COR-L47 (cell line): ENCODE data around the gene TOR1AIP2.
A peak's percentile ranks its signal among the peaks of the same experiment; 100 is the strongest.

Source experiments
- DNase-seq: peaks from one replicate; lab custom pipeline; 2025; lab: John Stamatoyannopoulos, UW

Gene TOR1AIP2

DNA sequence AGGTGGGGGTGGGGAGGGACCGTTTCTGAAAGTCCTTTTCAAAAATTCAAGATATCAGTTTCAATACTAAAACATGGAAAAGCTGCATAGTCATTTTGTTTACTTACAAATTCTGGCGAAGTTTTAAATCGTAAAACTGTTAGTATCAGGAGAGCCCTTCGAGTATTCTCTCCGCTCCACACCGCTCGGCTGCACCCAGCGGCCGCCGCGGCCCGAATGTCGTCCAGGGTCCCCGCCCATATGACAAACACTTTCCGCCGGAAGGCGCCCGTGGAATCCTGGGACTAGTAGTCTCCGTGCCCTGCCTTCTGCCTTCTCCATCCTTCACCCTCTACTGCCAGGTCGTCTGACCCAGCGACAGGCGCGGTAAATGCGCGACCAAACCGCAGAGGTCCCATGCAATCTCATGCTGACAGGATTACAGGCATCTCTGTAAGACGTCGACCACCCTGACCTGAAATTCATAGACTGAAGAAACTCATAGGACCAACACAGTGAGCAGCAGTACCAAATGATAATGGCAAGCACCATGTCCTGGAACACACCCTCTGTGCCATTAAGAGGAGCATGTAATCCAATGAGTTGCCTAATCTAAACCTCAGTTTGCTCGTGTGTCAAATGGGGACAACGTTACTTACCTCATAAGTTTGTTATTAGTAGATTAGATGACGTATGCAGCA lies at the start of gene TOR1AIP2:
TSS of gene TOR1AIP2 (minus strand) at position 218 of the 680 bp plus-strand sequence. CDS start 25,138 bp downstream, outside the sequence.
- DNase-seq: peak; percentile 77

GRCh38 chr1:179926850-179927205 lies 49.2 kb upstream of the TOR1AIP2 start:
- no peak for DNase-seq

GRCh38 chr1:179925922-179926849 lies 48.6 kb upstream of the TOR1AIP2 start:
- DNase-seq: no peak

DNA sequence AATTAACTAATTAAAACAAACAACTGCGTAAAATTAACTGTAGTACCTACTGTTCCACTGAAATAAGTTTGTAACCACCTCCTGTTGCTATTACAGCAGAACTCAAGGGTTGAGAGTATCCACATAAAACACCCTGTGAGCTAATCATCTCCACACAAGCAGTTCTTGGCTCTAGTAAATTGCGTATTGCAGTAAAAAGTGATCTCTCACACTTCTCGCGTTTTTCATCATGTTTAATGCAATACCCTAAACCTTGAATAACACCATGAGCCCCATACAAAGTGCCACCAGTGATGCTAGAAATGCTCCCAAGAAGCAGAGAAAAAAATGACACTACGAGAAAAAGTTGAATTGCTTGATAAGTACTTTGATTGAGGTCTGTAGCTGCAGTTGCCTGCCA lies 47.7 kb upstream of the TOR1AIP2 start:
- no peak for DNase-seq

GRCh38 chr1:179924268-179924667 lies 46.7 kb upstream of the TOR1AIP2 start:
- no peak for DNase-seq

DNA sequence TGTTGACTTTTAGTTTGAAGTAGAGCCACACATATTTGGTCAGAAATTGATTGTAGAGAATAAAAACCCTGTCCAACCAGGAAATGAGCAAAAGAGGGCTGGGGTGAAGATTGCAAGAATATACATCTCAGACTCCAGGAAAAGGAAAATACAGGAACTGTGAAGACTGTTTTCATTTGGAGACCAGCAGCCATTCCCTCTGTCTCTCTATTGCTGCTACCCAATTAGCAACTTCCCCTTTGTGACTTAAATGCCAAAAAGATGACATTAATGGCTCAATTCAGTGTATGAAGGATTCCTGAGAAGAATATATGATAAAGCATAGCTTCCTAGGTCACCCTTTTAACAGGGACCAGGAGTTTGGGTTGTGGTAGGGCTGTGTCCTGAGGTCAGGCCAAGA lies 45.4 kb upstream of the TOR1AIP2 start:
- no peak for DNase-seq

DNA sequence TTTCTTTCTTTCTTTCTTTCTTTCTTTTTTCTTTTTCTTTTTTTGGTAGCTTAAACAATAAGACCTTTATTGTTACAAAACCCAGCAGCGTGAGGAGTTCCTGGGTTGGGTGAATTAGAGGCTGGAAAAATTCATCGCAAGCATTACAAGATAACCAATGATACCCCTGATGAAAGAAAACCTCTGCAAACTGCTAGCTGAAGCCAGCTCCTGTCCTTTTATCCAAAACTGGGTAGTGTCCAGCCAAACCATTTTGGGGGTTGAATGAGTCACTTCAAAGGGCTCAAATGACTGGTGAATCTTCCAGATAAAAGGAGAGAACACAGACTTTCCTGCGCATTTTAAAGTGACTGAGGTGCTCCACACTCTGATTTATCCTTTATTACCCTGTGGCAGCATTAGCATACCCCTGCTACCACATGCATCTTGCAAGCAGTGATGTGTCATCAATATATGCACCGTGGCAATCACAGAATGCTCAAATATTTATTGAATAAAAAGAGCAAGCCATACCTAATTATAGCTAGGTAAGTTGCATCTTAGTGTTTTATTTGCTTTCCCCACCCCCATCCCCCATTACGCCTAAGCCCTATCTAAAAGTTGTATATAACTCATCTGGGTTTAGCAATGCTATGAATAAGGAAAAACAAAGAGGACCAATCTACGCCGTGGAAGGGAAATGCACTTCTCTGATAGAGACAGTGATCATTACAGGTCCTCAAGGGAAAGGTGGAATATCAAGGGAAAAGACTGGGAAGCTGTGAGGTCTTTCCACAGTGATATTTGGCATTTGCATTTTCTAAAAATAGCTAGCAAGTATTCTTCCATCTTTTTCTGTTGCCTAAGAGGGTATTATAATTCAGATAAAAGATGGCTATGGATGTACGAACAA lies 44.6 kb upstream of the TOR1AIP2 start:
- no peak for DNase-seq

DNA sequence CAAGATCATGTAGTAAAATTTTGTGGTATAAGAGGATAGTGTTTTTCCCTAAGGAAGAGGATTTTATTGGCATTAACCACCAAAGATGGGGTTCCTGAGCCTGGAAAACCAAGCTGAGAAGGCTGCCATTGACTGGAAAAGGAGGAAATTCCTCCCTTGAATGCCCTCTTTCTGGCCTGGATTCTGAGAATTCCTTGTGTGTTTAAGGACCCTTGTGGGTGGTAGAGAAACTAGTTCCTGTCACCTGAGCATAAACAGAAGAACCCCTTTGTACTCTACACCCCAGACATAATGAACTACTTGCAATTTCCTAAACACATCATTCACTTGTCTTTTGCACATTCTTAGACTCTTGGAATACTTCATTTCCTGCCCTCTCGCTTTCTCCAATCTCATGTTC lies 43.9 kb upstream of the TOR1AIP2 start:
- no peak for DNase-seq

DNA sequence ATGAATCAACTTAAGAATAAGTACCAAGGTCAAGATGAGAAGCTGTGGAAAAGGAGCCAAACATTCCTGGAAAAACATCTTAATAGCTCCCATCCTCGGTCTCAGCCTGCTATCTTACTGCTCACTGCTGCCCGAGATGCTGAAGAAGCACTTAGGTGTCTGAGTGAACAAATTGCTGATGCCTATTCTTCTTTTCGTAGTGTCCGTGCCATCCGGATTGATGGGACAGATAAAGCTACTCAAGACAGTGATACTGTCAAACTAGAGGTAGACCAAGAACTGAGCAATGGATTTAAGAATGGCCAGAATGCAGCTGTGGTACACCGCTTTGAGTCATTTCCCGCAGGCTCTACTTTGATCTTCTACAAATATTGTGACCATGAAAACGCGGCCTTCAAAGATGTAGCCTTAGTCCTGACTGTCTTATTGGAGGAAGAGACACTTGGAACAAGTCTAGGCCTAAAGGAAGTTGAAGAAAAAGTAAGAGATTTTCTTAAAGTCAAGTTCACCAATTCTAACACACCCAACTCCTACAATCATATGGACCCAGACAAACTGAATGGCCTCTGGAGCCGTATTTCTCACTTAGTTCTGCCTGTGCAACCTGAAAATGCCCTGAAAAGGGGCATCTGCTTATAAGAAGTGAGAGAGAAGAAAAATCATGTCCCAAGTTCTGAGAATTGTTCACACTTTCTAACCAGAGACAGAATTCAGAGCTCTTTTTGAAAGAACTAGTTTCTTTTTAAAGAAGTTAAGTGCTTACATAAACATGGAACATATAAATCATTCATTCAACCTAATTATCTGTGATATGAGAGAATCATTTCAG lies 40.2 kb upstream of the TOR1AIP2 start:
- DNase-seq: no peak

- DNase-seq: no peak
Observed at GRCh38 chr1:179911812-179912211, 34.2 kb upstream of the TOR1AIP2 start.

DNA sequence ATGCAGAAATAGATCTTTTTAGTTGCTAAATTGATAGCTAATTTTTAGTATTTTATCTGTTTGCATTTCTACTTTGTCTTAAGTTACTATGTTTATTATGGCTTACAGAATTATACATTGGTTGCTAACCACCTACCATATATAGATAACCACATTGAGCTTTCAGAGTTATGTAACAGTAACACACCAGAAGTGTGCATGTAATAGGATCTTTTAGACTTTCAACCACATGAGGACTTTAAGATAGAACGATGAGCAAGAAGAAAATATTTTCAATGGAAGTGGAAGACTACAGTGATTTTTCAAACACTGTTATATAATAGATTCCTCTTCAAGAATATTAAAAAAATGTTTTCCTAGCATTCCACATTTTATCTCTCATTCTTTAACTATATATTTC lies 33.3 kb upstream of the TOR1AIP2 start:
- DNase-seq: no peak

DNA sequence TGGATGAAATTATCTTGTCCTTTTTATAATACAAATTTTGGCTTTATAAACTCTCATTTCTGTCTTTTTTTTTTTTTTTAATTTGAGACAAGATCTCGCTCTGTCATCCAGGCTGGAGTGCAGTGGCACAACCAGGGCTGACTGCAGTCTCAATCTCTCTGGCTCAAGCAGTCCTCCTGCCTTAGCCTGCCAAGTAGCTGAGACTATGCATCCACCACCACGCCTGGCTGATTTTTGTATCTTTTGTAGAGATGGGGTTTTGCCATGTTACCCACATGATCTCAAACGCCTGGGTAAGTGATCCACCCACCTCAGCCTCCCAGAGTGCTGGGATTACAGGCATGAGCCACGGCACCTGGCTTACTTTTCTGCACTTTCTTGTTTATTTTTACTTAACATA lies 12.0 kb upstream of the TOR1AIP2 start:
- DNase-seq: no peak

GRCh38 chr1:179888071-179888470 lies 10.5 kb upstream of the TOR1AIP2 start:
- DNase-seq: no peak

- peak; percentile 12 for DNase-seq
Observed at GRCh38 chr1:179883745-179884138, 6.1 kb upstream of the TOR1AIP2 start.

GRCh38 chr1:179883040-179883744 lies 5.6 kb upstream of the TOR1AIP2 start:
- peak; percentile 35 for DNase-seq

DNA sequence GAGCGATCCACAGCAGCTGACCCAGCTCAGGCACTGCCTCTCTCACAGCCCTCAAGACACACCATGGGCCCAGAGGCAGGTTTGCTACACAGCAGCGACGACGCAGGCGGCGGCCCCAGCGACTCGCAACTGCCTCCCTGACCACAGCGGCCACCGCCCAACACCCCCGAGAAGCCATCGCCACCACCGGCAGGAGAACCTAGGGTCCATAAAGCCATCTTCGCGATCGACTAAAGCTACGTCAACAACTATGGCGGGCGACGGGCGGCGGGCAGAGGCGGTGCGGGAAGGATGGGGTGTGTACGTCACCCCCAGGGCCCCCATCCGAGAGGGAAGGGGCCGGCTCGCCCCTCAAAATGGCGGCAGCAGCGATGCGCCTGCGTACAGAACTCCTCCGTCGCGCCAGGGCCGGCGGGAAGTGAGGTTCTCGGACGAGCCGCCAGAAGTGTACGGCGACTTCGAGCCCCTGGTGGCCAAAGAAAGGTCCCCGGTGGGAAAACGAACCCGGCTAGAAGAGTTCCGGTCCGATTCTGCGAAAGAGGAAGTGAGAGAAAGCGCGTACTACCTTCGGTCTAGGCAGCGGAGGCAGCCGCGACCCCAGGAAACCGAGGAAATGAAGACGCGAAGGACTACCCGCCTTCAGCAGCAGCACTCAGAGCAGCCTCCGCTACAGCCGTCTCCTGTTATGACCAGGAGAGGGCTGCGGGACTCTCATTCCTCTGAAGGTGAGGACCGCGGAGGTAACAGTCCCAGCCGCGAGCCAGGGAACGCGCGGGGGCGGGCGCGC lies 4.8 kb upstream of the TOR1AIP2 start, which contains the start of gene TOR1AIP1:
TSS of gene TOR1AIP1 (plus strand) at position 33 of the 787 bp plus-strand sequence. CDS start at position 251, 218 bp downstream.
- DNase-seq: peak; percentile 97

DNA sequence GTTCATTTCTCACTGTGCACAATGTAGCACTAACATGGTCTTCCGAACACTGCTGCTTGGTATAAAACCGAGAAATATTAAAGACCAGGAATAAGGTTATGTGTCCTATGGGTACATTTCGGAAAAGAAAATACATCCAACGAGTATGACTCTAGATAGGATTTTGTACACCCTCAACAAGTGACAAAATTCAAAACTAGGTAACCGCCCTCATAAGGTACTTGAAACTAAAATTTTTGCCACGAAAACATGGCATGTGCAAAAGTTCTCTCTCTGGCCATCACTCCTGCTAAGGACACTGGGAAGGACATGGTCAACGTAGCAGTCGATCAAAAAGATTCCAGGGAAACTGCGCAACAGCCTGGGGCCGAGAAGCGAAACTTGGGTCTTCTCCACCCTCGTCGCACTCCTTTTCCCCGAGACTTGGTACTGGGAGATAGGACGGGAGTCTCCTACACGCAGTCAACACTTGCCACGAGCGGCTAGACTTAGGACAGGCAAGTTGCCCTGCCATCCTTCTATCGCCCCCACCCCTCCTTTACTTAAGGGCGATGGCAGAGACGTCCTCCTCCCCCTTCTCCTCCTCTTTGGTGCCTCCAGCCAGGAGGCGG lies 4.1 kb upstream of the TOR1AIP2 start:
- DNase-seq: no peak

DNA sequence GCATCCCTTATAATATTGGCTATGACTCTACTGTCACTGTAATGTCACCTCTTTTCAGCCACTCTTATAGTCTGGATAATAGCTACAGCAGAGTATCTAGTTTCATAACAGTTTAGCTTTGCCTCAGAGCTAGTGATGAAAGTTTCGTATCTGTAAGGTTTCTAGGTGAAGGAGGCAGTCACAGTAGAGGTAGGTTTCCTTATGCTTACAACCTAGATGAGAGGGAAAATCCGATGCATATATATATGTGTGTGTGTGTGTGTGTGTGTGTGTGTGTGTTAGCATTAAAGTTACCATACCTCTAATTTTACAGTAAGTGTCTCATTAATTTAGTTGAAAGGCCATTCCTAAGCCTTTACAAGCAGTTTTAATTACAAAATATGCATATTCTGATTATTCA lies 2.2 kb upstream of the TOR1AIP2 start:
- no peak for DNase-seq

DNA sequence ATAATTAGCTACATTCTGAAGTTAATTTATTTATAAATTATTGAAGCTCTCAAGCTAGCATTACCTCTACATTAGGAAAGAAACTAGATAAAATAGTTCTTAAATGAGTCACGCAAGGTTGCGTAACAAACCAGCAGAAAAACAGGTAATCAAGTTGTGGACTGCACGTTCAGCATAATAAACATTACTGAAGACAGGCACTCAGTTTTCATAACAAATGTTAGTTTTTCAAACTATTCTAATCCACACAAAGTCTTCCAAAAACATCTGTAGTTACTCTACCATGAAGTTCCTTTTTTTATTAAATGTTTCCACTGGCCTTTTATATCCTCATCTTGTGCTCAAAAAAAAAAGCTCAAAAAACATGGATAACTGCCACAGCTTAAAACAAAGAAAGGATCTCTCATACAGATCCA lies 1.3 kb downstream of the TOR1AIP2 start:
- DNase-seq: no peak
